Measurements from ENCODE around the gene GJA10.
"Not testable (repeated sequence)": the region's sequence is repeated elsewhere in the genome, so short reads cannot be mapped to it uniquely, and the experiment has no call there.

Gene GJA10

DNA sequence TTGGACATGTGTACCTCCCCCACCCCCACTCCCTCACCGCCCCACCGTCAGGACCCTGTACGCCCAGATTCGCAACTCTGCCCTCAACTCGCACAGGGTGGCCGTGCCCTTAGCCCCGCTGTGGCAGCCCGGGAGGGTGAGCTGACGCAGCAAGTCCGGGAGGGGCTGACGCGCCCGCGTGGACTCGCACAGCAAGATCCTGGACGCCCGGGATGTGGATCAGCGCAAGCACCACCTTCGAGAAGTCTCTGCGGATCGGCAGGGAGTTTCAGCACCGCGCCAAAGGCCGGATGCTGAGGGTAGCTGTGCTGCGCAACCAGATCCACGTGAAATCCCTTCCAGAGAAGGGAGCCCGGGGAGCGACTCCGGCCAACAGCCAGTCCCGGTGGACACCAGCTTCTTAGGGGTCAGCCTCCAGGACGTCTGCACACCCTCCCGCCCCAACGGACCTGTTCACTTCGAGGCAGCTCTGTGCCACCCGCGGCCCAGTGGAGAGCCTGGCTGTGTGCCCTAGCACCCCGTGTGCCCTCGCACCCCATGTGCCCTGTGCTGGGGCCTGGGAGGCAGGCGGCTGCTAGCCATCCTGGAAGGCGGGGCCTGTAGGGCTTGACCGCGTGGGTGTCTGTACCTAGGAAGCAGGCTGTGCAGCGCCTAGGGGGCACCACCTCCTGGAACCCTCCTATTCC is 6.7 kb upstream of the GJA10 start:
- H3K27ac ChIP-seq, result no peak overlapping the region
- H3K4me3 ChIP-seq (ENCODE audit: low read depth in 1 of 2, low read length in 1 of 2), result no peak overlapping the region
- no peaks in the 10 kb centered on the region for H3K4me1 ChIP-seq (ENCODE audit: control insufficient read depth in 1 of 2, insufficient read depth in 1 of 2, low read depth in 1 of 2, low read length in 1 of 2)
- TF ChIP-seq, protein P1, sequence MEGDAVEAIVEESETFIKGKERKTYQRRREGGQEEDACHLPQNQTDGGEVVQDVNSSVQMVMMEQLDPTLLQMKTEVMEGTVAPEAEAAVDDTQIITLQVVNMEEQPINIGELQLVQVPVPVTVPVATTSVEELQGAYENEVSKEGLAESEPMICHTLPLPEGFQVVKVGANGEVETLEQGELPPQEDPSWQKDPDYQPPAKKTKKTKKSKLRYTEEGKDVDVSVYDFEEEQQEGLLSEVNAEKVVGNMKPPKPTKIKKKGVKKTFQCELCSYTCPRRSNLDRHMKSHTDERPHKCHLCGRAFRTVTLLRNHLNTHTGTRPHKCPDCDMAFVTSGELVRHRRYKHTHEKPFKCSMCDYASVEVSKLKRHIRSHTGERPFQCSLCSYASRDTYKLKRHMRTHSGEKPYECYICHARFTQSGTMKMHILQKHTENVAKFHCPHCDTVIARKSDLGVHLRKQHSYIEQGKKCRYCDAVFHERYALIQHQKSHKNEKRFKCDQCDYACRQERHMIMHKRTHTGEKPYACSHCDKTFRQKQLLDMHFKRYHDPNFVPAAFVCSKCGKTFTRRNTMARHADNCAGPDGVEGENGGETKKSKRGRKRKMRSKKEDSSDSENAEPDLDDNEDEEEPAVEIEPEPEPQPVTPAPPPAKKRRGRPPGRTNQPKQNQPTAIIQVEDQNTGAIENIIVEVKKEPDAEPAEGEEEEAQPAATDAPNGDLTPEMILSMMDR (IDR thresholded peaks at IDR 0.05), result no peak
- no peaks in the 10 kb centered on the region for H3K36me3 ChIP-seq
- no peaks in the 10 kb centered on the region for H3K9me3 ChIP-seq
- peaks cover 67% of the 10 kb centered on the region for H3K27me3 ChIP-seq

DNA sequence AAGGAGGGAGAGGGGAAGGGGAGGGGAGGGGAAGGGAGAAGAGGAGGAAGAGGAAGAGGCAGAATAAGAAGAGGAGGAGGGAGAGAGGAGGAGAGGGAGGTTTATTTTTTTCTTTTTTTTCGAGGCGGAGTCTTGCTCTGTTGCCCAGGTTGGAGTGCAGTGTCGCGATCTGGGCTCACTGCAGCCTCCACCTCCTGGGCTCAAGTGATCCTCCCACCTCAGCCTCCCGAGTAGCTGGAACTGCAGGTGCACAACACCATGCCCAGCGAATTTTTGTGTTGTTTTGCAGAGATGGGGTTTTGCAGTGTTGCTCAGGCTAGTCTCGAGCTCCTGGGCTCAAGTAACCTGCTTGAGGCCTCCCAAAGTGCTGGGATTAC is 6.1 kb upstream of the GJA10 start:
- no peak overlapping the region for H3K4me3 ChIP-seq (ENCODE audit: low read depth in 1 of 2, low read length in 1 of 2)
- H3K9me3 ChIP-seq, result no peaks in the 10 kb centered on the region
- TF ChIP-seq, protein P1 (IDR thresholded peaks at IDR 0.05), result no peak
- no peaks in the 10 kb centered on the region for H3K36me3 ChIP-seq
- H3K27me3 ChIP-seq, result peaks cover 73% of the 10 kb centered on the region
- H3K27ac ChIP-seq, result no peak overlapping the region
- H3K4me1 ChIP-seq (ENCODE audit: control insufficient read depth in 1 of 2, insufficient read depth in 1 of 2, low read depth in 1 of 2, low read length in 1 of 2), result no peaks in the 10 kb centered on the region

DNA sequence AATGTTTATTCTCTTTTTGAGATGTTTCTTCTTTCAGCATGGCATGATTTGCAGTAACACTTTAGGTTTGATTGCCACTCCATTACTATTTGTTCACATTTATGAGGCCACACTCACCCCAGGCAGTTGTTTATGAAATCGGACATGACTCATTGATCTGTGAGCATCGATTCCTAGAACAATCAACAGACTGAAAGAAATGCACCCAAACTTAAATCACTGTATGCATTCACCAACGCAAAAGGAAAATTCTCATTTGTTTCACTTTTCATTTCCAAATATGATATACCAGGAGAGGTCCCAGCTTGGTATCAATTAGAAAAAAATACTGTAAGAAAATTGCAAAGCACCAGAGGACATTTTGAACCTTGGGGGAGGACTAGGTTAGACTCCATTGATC is 5.4 kb upstream of the GJA10 start:
- H3K36me3 ChIP-seq, result no peaks in the 10 kb centered on the region
- H3K9me3 ChIP-seq, result no peaks in the 10 kb centered on the region
- H3K4me1 ChIP-seq (ENCODE audit: control insufficient read depth in 1 of 2, insufficient read depth in 1 of 2, low read depth in 1 of 2, low read length in 1 of 2), result no peaks in the 10 kb centered on the region
- TF ChIP-seq, protein P1 (IDR thresholded peaks at IDR 0.05), result no peak
- no peak overlapping the region for H3K4me3 ChIP-seq (ENCODE audit: low read depth in 1 of 2, low read length in 1 of 2)
- peaks cover 80% of the 10 kb centered on the region for H3K27me3 ChIP-seq
- H3K27ac ChIP-seq, result no peak overlapping the region

DNA sequence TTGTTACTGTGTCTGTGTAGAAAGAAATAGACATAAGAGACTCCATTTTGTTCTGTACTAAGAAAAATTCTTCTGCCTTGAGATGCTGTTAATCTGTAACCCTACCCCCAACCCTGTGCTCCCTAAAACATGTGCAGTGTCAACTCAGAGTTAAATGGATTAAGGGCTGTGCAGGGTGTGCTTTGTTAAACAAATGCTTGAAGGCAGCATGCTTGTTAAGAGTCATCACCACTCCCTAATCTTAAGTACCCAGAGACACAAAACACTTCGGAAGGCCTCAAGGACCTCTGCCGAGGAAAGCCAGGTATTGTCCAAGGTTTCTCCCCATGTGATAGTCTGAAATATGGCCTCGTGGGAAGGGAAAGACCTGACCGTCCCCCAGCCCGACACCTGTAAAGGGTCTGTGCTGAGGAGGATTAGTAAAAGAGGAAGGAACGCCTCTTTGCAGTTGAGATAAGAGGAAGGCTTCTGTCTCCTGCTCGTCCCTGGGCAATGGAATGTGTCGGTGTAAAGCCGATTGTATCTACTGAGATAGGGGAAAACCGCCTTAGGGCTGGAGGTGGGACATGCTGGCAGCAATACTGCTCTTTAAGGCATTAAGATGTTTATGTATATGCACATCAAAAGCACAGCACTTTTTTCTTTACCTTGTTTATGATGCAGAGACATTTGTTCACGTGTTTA is 3.3 kb upstream of the GJA10 start:
- H3K4me3 ChIP-seq (ENCODE audit: low read depth in 1 of 2, low read length in 1 of 2); H3K9me3 ChIP-seq; H3K27ac ChIP-seq; H3K36me3 ChIP-seq; H3K4me1 ChIP-seq (ENCODE audit: control insufficient read depth in 1 of 2, insufficient read depth in 1 of 2, low read depth in 1 of 2, low read length in 1 of 2): not testable (repeated sequence)
- peaks cover 95% of the 10 kb centered on the region for H3K27me3 ChIP-seq

DNA sequence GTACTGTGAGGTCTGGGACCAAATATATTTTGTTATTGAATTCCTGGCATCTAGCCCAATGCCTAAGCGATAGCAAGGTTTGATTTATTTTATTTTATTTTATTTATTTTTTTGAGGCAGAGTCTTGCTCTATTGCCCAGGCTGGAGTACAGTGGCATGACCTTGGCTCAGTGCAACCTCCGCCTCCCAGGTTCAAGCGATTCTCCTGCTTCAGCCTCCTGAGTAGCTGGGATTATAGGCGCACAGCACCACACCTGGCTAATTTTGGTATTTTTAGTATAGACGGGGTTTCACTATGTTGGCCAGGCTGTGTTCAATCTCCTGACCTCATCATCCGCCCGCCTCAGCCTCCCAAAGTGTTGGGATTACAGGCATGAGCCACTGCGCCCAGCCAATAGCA is 1.7 kb upstream of the GJA10 start:
- H3K4me3 ChIP-seq (ENCODE audit: low read depth in 1 of 2, low read length in 1 of 2); H3K9me3 ChIP-seq: not testable (repeated sequence)
- H3K27me3 ChIP-seq, result peaks cover 90% of the 10 kb centered on the region

DNA sequence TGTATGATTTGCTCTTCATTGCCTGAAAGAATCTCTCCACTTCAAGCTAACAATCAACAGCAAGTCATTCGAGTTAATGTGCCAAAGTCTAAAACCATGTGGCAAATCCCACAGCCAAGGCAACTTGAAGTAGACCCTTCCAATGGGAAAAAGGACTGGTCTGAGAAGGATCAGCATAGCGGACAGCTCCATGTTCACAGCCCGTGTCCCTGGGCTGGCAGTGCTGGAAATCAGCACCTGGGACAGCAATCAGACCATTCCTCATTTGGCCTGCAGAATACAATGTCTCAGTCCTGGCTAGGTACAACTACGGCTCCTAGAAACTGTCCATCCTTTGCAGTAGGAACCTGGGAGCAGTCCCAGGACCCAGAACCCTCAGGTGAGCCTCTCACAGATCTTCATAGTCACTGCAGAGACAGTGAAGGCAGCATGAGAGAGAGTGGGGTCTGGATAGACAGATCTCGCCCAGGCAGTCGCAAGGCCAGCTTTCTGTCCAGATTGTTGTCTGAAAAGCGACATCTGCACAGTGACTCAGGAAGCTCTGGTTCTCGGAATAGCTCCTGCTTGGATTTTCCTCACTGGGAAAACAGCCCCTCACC is 1.1 kb downstream of the GJA10 start:
- Histone ChIP-seq H3K36me3 (no peaks in the 10 kb centered on the region), H3K27ac (no peak overlapping the region), H3K4me1 (ENCODE audit: control insufficient read depth in 1 of 2, insufficient read depth in 1 of 2, low read depth in 1 of 2, low read length in 1 of 2) (no peaks in the 10 kb centered on the region), H3K4me3 (ENCODE audit: low read depth in 1 of 2, low read length in 1 of 2) (no peak overlapping the region), H3K9me3 (no peaks in the 10 kb centered on the region), H3K27me3 (peaks cover 62% of the 10 kb centered on the region)
- TF ChIP-seq, protein P1 (IDR thresholded peaks at IDR 0.05), result no peak

More for the DNA sequence above, 1.7 kb upstream of the GJA10 start:
- H3K36me3 ChIP-seq; H3K4me1 ChIP-seq (ENCODE audit: control insufficient read depth in 1 of 2, insufficient read depth in 1 of 2, low read depth in 1 of 2, low read length in 1 of 2); H3K27ac ChIP-seq: not testable (repeated sequence)

DNA sequence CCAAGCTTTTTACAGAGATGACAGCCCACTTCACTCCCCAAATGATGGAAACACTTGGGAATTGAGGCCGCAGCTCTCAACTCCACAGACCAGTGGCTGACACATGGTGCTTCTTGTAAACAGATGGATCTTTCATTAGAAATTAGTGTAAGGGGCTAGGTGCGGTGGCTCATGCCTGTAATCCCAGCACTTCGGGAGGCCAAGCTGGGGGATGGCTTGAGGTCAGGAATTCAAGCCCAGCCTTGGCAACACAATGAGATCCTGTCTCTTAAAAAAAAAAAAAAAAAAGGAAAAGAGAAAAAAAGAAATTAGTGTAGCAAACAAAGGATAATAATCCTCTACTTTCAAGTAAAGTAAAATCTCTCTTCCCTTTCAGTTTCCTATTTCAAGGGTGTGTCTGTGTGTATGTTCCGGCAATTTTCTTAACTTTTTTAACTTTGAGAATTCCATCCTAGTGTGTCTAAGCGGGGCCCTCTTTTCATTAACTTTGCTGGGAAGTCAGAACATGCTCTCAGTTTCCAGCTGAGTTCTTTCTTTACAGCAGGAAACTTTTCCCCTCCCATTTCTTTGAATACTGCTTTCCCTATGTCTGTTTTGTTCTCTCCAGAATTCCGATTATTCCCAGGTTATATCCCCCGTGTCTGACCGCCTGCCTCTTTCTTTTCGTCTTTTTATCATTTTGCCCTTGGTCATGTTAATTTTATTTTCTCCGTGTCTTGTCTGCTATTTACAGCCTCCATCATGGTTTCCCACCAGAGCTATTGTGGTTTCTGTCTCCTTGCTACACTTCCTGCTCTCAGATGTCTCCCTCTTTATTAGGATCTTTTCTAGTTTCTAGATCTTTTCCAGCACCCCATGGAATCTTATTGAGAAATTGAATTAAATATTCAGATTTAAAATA is 16.0 kb downstream of the GJA10 start:
- not testable (repeated sequence) for H3K27me3 ChIP-seq; H3K36me3 ChIP-seq; H3K9me3 ChIP-seq; H3K27ac ChIP-seq; H3K4me1 ChIP-seq (ENCODE audit: control insufficient read depth in 1 of 2, insufficient read depth in 1 of 2, low read depth in 1 of 2, low read length in 1 of 2); H3K4me3 ChIP-seq (ENCODE audit: low read depth in 1 of 2, low read length in 1 of 2)

Measured in neutrophil (primary cell).